ENCODE data around the gene LRRC70.

Gene LRRC70

GRCh38 chr5:62574599-62574998 lies 4.0 kb upstream of the LRRC70 start:
- in situ Hi-C loops (cut with HindIII; ENCODE audit: low sequenced_read_pairs) = loop anchor here (5.0 kb wide), 1 partner anchor 57 kb away; no protein-coding TSS in a partner anchor

- in situ Hi-C loops (cut with HindIII; ENCODE audit: low sequenced_read_pairs) = no loop called here
Measured at GRCh38 chr5:62575066-62575465, 3.6 kb upstream of the LRRC70 start.

- in situ Hi-C loops (cut with HindIII; ENCODE audit: low sequenced_read_pairs) = no loop called here
Measured at GRCh38 chr5:62575489-62575888, 3.1 kb upstream of the LRRC70 start.

- in situ Hi-C loops (cut with HindIII; ENCODE audit: low sequenced_read_pairs) = no loop called here
Measured at GRCh38 chr5:62576570-62577170, 1.9 kb upstream of the LRRC70 start.

- in situ Hi-C loops (cut with HindIII; ENCODE audit: low sequenced_read_pairs) = no loop called here
Measured at GRCh38 chr5:62577488-62577887, 1.1 kb upstream of the LRRC70 start.

GRCh38 chr5:62579761-62580160 lies 1.1 kb downstream of the LRRC70 start:
- in situ Hi-C loops (cut with HindIII; ENCODE audit: low sequenced_read_pairs) = no loop called here

- in situ Hi-C loops (cut with HindIII; ENCODE audit: low sequenced_read_pairs) = no loop called here
Measured at GRCh38 chr5:62581836-62582597, 3.4 kb downstream of the LRRC70 start.

GRCh38 chr5:62584391-62584790 lies 5.8 kb downstream of the LRRC70 start:
- in situ Hi-C loops (cut with HindIII; ENCODE audit: low sequenced_read_pairs) = no loop called here

GRCh38 chr5:62585306-62585705 lies 6.7 kb downstream of the LRRC70 start:
- in situ Hi-C loops (cut with HindIII; ENCODE audit: low sequenced_read_pairs) = no loop called here

- in situ Hi-C loops (cut with HindIII; ENCODE audit: low sequenced_read_pairs) = no loop called here
Measured at GRCh38 chr5:62585751-62586150, 7.1 kb downstream of the LRRC70 start.

GRCh38 chr5:62587737-62588136 lies 9.1 kb downstream of the LRRC70 start:
- in situ Hi-C loops (cut with HindIII; ENCODE audit: low sequenced_read_pairs) = no loop called here

- in situ Hi-C loops (cut with HindIII; ENCODE audit: low sequenced_read_pairs) = no loop called here
Measured at GRCh38 chr5:62588668-62589067, 10.0 kb downstream of the LRRC70 start.

GRCh38 chr5:62589504-62589903 lies 10.9 kb downstream of the LRRC70 start:
- in situ Hi-C loops (cut with HindIII; ENCODE audit: low sequenced_read_pairs) = no loop called here

GRCh38 chr5:62590387-62590786 lies 11.8 kb downstream of the LRRC70 start:
- in situ Hi-C loops (cut with HindIII; ENCODE audit: low sequenced_read_pairs) = no loop called here

GRCh38 chr5:62592558-62592957 lies 13.9 kb downstream of the LRRC70 start:
- in situ Hi-C loops (cut with HindIII; ENCODE audit: low sequenced_read_pairs) = no loop called here

GRCh38 chr5:62593331-62593730 lies 14.7 kb downstream of the LRRC70 start:
- in situ Hi-C loops (cut with HindIII; ENCODE audit: low sequenced_read_pairs) = no loop called here

- in situ Hi-C loops (cut with HindIII; ENCODE audit: low sequenced_read_pairs) = no loop called here
Measured at GRCh38 chr5:62594364-62594984, 15.9 kb downstream of the LRRC70 start.

- in situ Hi-C loops (cut with HindIII; ENCODE audit: low sequenced_read_pairs) = no loop called here
Measured at GRCh38 chr5:62596096-62596495, 17.5 kb downstream of the LRRC70 start.

- in situ Hi-C loops (cut with HindIII; ENCODE audit: low sequenced_read_pairs) = no loop called here
Measured at GRCh38 chr5:62596691-62597090, 18.1 kb downstream of the LRRC70 start.

- in situ Hi-C loops (cut with HindIII; ENCODE audit: low sequenced_read_pairs) = no loop called here
Measured at GRCh38 chr5:62597314-62597713, 18.7 kb downstream of the LRRC70 start.

- in situ Hi-C loops (cut with HindIII; ENCODE audit: low sequenced_read_pairs) = no loop called here
Measured at GRCh38 chr5:62600560-62601252, 22.1 kb downstream of the LRRC70 start.

GRCh38 chr5:62603934-62604333 lies 25.3 kb downstream of the LRRC70 start:
- in situ Hi-C loops (cut with HindIII; ENCODE audit: low sequenced_read_pairs) = no loop called here

All from endothelial cell of hepatic sinusoid (primary cell).